GM23338 (cell line): ENCODE results near the gene VWA3B.

Experiments
- CREB1 ChIP-seq: fragments of 250-450 bp; sonication (Bioruptor Pico); IDR thresholded peaks from 2 replicates; pipeline ENCODE4 v1.5.0; 2020; ENCODE audit warnings: low read depth, mild to moderate bottlenecking, moderate library complexity
- CTCF ChIP-seq, 2 experiments: fragments of 200-600 bp in 1 of 2; sonication (generic) in 1 of 2; conservative IDR thresholded peaks; 2 replicates each; pipeline versions ENCODE4 v1.5.1 to v1.6.1; 2016 to 2017; ENCODE audit warnings: antibody characterized with exemption in 2 of 2, low read depth in 2 of 2, mild to moderate bottlenecking in 2 of 2, moderate library complexity in 1 of 2
- EZH2 ChIP-seq: fragments of 200-600 bp; sonication (generic); IDR thresholded peaks from one replicate; pipeline ENCODE4 v1.8.0; 2017; ENCODE audit warnings: antibody characterized with exemption, mild to moderate bottlenecking, low read depth; ENCODE audit not compliant: unreplicated experiment
- EZH2phosphoT487 ChIP-seq: fragments of 200-600 bp; sonication (generic); IDR thresholded peaks from one replicate; pipeline ENCODE4 v1.8.1; 2018; ENCODE audit warnings: antibody characterized with exemption; ENCODE audit not compliant: unreplicated experiment
- JUNB ChIP-seq: IDR thresholded peaks from one replicate; pipeline ENCODE4 v1.6.1; 2016; ENCODE audit warnings: antibody characterized with exemption; ENCODE audit not compliant: unreplicated experiment
- POLR2AphosphoS5 ChIP-seq: IDR thresholded peaks from 2 replicates; pipeline ENCODE4 v1.6.1; 2016; ENCODE audit warnings: antibody characterized with exemption, low read depth
- TF ChIP-seq, protein P1 (sequence below): IDR thresholded peaks from 2 replicates; pipeline ENCODE4 v1.6.1; 2016; ENCODE audit warnings: antibody characterized with exemption
- TF ChIP-seq, protein P2 (sequence below): IDR thresholded peaks from one replicate; pipeline ENCODE4 v1.6.1; 2018; ENCODE audit warnings: antibody characterized with exemption; ENCODE audit not compliant: unreplicated experiment

- TF ChIP-seq POLR2AphosphoS5: no peak
- no peak for TF ChIP-seq JUNB
- no peak for TF ChIP-seq CTCF (conservative IDR thresholded peaks at IDR 0.05; ENCODE audit: low read depth in 2 of 2)
- no peak for TF ChIP-seq CREB1
- TF ChIP-seq, protein P1, sequence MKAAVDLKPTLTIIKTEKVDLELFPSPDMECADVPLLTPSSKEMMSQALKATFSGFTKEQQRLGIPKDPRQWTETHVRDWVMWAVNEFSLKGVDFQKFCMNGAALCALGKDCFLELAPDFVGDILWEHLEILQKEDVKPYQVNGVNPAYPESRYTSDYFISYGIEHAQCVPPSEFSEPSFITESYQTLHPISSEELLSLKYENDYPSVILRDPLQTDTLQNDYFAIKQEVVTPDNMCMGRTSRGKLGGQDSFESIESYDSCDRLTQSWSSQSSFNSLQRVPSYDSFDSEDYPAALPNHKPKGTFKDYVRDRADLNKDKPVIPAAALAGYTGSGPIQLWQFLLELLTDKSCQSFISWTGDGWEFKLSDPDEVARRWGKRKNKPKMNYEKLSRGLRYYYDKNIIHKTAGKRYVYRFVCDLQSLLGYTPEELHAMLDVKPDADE: no peak
- no peak for TF ChIP-seq EZH2phosphoT487
- TF ChIP-seq, protein P2, sequence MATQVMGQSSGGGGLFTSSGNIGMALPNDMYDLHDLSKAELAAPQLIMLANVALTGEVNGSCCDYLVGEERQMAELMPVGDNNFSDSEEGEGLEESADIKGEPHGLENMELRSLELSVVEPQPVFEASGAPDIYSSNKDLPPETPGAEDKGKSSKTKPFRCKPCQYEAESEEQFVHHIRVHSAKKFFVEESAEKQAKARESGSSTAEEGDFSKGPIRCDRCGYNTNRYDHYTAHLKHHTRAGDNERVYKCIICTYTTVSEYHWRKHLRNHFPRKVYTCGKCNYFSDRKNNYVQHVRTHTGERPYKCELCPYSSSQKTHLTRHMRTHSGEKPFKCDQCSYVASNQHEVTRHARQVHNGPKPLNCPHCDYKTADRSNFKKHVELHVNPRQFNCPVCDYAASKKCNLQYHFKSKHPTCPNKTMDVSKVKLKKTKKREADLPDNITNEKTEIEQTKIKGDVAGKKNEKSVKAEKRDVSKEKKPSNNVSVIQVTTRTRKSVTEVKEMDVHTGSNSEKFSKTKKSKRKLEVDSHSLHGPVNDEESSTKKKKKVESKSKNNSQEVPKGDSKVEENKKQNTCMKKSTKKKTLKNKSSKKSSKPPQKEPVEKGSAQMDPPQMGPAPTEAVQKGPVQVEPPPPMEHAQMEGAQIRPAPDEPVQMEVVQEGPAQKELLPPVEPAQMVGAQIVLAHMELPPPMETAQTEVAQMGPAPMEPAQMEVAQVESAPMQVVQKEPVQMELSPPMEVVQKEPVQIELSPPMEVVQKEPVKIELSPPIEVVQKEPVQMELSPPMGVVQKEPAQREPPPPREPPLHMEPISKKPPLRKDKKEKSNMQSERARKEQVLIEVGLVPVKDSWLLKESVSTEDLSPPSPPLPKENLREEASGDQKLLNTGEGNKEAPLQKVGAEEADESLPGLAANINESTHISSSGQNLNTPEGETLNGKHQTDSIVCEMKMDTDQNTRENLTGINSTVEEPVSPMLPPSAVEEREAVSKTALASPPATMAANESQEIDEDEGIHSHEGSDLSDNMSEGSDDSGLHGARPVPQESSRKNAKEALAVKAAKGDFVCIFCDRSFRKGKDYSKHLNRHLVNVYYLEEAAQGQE: no peak
- no peak for TF ChIP-seq EZH2
Observed at GRCh38 chr2:98343285-98343684, 256.3 kb downstream of the VWA3B start.
